Hepatocyte (in vitro differentiated cells): ENCODE measurements around the gene HOXA5.

Source experiments
- EZH2 ChIP-seq: fragments of 200-600 bp; sonication (generic); IDR thresholded peaks from 2 replicates; pipeline ENCODE4 v1.6.1; 2016; ENCODE audit warnings: antibody characterized with exemption, mild to moderate bottlenecking, borderline replicate concordance
- EZH2phosphoT487 ChIP-seq: fragments of 200-600 bp; sonication (generic); IDR thresholded peaks from one replicate; pipeline ENCODE4 v1.6.1; 2018; ENCODE audit warnings: antibody characterized with exemption, mild to moderate bottlenecking, low read depth, moderate library complexity; ENCODE audit not compliant: unreplicated experiment, severe bottlenecking
- TF ChIP-seq, protein P1 (sequence below): fragments of 200-600 bp; sonication (generic); IDR thresholded peaks from 2 replicates; pipeline ENCODE4 v1.5.1; 2016; ENCODE audit warnings: antibody characterized with exemption, mild to moderate bottlenecking; ENCODE audit not compliant: poor library complexity

DNA sequence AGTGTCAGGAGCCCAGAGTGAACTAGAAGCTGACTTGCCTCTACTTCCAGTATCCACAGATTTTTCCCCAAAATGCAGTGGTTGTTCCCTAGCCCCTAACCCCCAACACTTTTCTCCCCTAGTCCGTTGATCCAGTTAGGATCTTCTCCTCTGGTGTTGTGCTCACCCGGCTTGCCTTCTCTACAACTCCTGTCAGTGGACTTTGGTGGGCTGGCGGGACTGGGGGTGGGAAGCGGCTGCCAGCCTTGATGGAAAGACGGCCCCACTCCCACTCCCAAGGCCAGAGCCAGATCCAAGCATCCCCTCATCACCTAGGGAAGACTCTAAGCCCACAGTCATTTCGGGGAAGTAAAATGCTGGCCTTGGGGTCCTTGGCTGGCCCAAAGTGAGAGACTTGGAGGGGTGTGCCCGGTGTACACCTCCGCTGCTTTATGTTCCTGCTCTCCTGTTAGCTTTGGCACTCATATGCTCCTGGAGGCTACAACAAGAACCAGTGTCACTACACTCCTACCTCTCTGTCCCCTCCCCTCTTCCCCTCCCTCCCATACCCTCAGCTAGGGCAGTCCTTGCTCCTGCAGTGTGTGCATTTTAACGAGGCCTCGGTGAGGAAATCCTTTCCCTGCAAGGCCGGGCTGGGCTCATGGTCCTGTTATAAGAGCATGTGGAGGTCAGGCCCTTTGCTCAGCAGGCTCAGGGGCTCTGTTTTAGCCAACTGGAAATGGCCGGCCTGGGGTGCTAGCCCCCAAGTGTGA is 31.6 kb upstream of the HOXA5 start:
- TF ChIP-seq, protein P1, sequence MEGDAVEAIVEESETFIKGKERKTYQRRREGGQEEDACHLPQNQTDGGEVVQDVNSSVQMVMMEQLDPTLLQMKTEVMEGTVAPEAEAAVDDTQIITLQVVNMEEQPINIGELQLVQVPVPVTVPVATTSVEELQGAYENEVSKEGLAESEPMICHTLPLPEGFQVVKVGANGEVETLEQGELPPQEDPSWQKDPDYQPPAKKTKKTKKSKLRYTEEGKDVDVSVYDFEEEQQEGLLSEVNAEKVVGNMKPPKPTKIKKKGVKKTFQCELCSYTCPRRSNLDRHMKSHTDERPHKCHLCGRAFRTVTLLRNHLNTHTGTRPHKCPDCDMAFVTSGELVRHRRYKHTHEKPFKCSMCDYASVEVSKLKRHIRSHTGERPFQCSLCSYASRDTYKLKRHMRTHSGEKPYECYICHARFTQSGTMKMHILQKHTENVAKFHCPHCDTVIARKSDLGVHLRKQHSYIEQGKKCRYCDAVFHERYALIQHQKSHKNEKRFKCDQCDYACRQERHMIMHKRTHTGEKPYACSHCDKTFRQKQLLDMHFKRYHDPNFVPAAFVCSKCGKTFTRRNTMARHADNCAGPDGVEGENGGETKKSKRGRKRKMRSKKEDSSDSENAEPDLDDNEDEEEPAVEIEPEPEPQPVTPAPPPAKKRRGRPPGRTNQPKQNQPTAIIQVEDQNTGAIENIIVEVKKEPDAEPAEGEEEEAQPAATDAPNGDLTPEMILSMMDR: no peak
- peak; percentile 21 for TF ChIP-seq EZH2phosphoT487
- no peak for TF ChIP-seq EZH2
